GM12864 (cell line): ENCODE measurements around the gene FBF1.

Experiments used
- DNase-seq: peaks from one replicate; pipeline ENCODE4 v3.0.0-alpha.2; 2011; ENCODE audit warnings: low read depth
- H3K4me3 ChIP-seq: 2 replicates; pipeline ENCODE4 v1.5.1; 2011; ENCODE audit warnings: mild to moderate bottlenecking, low read depth, low read length, control low read depth
- TF ChIP-seq, protein P1 (sequence below): IDR thresholded peaks from 2 replicates; pipeline ENCODE4 v1.5.1; 2011; ENCODE audit warnings: low read depth, mild to moderate bottlenecking, moderate library complexity, low read length, control low read depth, inconsistent platforms; ENCODE audit errors: missing control alignments

FBF1 gene

DNA sequence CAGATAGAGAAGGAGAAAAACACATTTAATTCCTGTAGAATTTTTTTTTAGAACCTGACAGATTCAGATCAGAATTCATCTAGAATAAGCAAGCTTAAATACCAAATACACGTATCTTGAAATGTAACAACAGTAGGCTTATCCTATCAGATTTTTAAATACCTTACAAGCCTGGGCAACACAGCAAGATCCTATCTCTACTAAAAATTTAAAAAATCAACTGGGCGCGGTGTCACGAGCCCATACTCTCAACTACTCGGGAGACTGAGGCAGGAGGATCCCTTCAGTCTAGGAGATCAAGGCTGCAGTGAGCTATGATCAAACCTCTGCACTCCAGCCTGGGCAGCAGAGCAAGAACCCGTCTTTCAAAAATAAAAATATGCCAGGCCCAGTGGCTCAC lies 24.6 kb upstream of the FBF1 start:
- no peak overlapping the region for H3K4me3 ChIP-seq
- DNase-seq, result no peak
- TF ChIP-seq, protein P1, sequence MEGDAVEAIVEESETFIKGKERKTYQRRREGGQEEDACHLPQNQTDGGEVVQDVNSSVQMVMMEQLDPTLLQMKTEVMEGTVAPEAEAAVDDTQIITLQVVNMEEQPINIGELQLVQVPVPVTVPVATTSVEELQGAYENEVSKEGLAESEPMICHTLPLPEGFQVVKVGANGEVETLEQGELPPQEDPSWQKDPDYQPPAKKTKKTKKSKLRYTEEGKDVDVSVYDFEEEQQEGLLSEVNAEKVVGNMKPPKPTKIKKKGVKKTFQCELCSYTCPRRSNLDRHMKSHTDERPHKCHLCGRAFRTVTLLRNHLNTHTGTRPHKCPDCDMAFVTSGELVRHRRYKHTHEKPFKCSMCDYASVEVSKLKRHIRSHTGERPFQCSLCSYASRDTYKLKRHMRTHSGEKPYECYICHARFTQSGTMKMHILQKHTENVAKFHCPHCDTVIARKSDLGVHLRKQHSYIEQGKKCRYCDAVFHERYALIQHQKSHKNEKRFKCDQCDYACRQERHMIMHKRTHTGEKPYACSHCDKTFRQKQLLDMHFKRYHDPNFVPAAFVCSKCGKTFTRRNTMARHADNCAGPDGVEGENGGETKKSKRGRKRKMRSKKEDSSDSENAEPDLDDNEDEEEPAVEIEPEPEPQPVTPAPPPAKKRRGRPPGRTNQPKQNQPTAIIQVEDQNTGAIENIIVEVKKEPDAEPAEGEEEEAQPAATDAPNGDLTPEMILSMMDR, result no peak

DNA sequence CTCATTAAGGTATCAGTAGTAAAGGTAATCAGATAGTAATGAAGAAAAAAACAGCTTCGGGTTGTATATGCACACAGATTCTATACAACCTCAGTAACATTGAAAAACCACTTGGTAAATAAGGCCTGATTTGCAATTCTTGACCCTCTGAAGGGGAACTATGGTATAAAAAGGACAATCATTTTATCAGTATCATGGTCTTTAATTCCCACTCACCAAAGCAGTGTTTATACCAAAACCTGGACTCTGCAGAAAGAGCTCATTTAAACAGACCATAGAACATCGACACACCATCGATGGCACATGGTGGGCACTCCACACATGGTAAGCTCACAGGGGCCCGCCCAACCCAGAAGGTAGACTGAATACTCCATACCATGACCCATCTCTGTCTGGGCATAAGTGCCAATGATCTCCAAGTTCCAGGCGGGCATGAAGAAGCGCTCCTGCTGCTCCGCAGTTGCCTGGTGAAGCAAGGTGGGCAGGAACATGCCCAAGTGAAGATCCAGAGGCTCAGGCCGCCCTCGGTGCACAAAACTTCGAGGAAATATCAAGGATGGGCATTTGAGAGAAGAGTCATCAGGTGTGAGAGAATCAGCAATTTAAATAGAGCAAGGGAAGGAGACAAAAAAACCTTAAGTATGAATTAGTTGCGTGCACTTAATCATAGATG lies 19.1 kb upstream of the FBF1 start:
- H3K4me3 ChIP-seq, result no peak overlapping the region
- TF ChIP-seq, protein P1, result no peak
- DNase-seq, result no peak

DNA sequence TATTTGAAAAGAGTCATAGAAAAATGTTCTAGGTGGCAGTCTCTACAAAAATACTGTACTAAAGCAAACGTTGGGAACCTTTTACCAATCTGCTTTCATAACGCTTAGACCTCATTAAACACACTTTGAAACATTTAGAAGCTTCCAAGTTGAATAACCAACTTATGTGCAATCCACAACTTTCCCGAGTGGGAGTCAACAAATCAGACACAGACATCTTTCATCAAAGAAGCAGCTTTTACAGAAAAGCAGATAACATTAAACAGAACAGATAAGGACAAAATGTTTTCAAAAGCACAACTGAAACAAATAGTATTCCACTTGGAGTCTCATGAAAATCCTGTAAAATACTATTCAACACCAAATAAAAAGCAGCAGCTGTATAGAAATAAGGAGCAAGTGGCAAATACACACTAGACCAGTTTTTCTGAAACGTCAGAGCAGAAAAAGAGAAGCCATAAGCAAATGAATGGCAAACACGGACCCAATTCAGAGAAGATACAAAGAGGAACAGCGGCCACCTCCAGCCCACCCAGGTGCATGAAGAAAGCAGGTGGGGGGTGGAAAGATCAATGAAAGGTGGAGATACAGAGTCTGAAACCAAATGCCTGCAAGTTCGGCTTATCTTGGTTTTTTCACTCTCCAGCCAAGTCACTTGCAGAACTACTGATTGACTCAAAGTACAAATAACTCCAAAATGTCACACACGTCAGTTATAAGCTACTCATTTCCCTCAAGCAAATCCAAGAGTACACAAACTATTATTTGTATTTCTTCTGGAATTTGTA lies 18.4 kb upstream of the FBF1 start:
- DNase-seq, result no peak
- no peak overlapping the region for H3K4me3 ChIP-seq

DNA sequence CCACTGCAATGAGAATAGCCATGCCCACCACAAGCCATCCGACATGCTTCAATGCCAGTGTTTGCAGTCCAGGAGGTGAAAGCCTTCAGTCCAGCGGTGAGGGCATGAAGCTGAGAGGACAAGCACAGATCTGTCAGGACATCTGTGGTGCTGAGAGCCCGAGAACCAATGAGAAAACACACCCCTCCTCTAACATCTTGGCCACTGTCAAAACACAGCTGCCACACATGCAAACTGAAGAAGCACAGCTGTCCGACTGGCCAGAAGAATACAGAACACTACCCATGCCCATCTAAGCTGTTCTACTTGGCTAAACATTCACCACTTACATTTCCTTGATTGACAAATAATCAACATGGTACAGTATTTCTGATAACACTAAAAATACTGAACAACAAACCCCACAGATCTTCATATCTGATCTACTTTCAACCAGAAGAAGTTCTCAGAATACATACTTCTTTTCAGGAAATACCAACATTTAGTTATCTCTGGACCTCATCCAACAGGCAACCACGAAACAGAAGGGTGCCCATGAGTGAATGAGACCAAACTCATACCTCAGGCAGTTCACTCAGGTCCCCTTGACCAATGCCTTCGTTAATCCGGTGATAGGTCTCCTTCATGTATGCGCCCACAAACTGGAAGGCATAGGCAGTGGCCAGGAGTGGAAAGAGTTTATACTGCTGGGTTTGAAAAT lies 10.2 kb upstream of the FBF1 start:
- no peak for DNase-seq
- TF ChIP-seq, protein P1, result no peak
- no peak overlapping the region for H3K4me3 ChIP-seq

More for the DNA sequence above, 18.4 kb upstream of the FBF1 start:
- TF ChIP-seq, protein P1, result no peak

DNA sequence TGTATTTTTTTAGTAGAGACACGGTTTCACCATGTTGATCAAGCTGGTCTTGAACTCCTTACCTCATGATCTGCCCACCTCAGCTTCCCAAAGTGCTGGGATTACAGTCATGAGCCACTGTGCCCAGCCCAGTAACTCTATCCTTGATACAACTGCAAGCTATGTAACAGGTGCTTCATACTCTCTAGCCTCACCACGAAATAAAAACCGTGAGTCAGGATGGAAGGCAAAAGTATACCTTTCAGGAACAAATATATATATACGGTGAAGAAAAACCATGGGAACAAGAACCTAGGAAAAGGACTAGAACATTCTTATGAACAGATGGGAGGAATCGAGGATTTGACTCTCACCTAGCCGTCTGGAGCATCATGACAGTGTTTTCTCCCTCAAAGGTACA lies 9.6 kb upstream of the FBF1 start:
- TF ChIP-seq, protein P1, result no peak
- DNase-seq, result no peak
- no peak overlapping the region for H3K4me3 ChIP-seq

DNA sequence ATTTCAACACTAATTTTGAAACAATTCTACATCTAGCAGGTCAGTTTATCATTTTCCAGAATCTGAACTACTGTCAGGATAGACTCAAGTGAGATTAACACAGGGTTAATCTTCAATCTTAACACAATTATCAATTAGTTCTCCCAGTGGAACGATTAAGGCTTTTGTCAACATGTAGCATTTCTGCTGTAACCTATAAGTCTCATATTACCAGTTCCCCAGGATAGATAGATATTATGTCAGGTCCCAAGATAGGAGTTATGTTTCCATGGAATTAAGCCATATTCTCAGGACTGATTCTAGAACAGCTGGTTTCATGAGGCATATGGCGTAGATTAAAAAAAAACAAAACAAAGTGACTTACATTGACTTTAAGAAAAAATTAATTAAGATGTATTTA lies 4.4 kb upstream of the FBF1 start:
- DNase-seq, result no peak
- TF ChIP-seq, protein P1, result no peak

More for the DNA sequence above, 4.4 kb upstream of the FBF1 start:
- no peak overlapping the region for H3K4me3 ChIP-seq
